Measurements from ENCODE around the gene NKTR. TPM values are rescaled to one million over a fixed set of nuclear protein-coding genes. Genes with fewer than 3 reads are reported as not detected.

Gene NKTR
- total RNA-seq, 1 donor from 2014 or later: 142 TPM

- Mint-ChIP-seq H3K36me3 (ENCODE audit: insufficient read depth) (peaks cover 11% of the 10 kb centered on the region), H3K4me1 (ENCODE audit: low read depth) (peaks cover 13% of the 10 kb centered on the region), H3K27ac (peak overlapping the region; percentile 35), H3K9me3 (ENCODE audit: low read depth) (no peaks in the 10 kb centered on the region), H3K4me3 (ENCODE audit: low read depth) (no peak overlapping the region), H3K27me3 (no peaks in the 10 kb centered on the region)
- no peak for TF ChIP-seq CTCF (IDR thresholded peaks at IDR 0.05; ENCODE audit: unreplicated experiment)
- no peak for DNase-seq (ENCODE audit: low spot score, unreplicated experiment)
Observed at GRCh38 chr3:42649783-42650182, 49.3 kb downstream of the NKTR start.

DNA sequence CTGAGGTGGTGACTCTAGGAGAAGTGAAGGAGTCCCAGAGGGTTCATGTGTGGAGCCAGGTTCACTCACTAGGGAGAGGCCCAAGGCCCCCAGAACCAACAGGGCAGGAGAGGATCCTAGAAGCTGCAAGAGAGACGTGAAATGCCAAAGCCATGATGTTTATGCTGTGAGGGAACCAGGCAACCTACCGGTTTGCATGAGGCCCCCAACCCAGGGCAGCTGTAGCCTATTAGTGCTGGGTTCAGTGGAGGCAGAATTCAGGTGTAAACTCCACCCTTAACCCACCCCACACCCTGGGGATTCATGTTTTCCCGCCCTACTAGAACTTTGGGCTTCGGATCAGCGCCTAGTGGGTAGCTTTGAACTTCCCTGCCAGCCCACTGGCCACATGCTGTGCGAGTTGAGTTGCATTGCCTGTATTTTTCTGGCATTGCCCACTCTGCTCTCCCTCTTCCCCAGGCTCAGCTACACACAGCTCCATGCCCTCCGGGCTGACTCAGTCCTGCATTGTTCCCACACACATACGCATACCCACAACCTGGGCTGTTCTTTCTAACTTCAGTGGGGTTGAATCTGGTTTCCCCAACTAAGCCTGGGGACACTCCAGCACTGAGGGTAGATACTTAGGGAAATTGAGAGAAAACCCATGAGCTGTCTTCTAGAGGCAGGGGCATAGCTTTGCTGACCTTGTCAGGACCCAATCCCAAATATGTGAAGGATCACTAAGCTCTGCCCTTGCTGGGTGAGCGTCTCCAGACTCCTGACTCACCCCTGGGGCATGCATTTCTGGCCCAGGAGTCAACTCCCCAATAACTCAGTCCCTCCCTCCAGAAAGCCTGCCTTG lies 51.0 kb downstream of the NKTR start:
- Mint-ChIP-seq H3K4me1 (ENCODE audit: low read depth) (peaks cover 13% of the 10 kb centered on the region), H3K4me3 (ENCODE audit: low read depth) (peak overlapping the region; percentile 28), H3K27ac (peak overlapping the region; percentile 52), H3K9me3 (ENCODE audit: low read depth) (no peaks in the 10 kb centered on the region), H3K27me3 (no peaks in the 10 kb centered on the region), H3K36me3 (ENCODE audit: insufficient read depth) (peaks cover 9% of the 10 kb centered on the region)
- DNase-seq (ENCODE audit: low spot score, unreplicated experiment): no peak
- no peak for TF ChIP-seq CTCF (IDR thresholded peaks at IDR 0.05; ENCODE audit: unreplicated experiment)

GRCh38 chr3:42652251-42652610 lies 51.7 kb downstream of the NKTR start:
- H3K4me3 Mint-ChIP-seq (ENCODE audit: low read depth): no peak overlapping the region
- H3K27me3 Mint-ChIP-seq: no peaks in the 10 kb centered on the region
- no peaks in the 10 kb centered on the region for H3K9me3 Mint-ChIP-seq (ENCODE audit: low read depth)
- H3K27ac Mint-ChIP-seq: peak overlapping the region; percentile 39
- no peak for TF ChIP-seq CTCF (IDR thresholded peaks at IDR 0.05; ENCODE audit: unreplicated experiment)
- H3K36me3 Mint-ChIP-seq (ENCODE audit: insufficient read depth): peaks cover 7% of the 10 kb centered on the region
- DNase-seq (ENCODE audit: low spot score, unreplicated experiment): no peak
- H3K4me1 Mint-ChIP-seq (ENCODE audit: low read depth): peaks cover 13% of the 10 kb centered on the region

DNA sequence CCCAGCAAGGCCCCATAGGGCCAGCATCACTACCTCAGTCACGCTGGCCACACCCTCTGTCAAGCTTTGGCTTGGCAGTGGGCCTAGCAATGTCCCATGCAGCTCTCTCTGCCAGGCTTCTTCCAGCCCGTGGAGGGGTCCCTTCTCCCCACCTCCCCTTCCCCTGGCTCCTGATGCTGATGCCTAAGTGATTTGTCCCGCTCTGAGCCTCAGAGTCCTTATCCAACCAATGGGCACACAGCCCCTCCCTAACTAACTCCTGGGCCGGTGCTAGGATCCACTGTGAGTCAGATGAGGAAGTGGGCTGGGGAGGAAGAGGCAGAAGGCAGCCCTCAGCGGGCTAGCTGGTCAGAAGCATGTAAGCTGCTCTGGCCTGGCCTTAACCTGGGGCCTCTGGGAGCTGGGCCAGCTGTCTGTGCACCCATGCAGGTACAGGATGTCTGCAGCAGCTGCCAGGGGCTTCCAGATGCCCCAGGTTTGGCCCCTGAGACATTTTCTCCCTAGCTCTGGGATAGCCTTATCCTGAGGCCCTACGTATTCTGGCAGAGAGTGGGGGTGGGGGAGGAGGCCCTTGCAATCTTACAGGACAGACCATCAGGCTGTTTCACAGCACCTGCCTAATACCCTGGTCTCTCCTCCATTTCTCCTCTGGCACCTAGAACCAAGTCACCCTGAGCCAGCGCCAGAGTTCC lies 52.3 kb downstream of the NKTR start:
- Mint-ChIP-seq H3K4me3 (ENCODE audit: low read depth) (peak overlapping the region; percentile 86), H3K27ac (no peak overlapping the region), H3K4me1 (ENCODE audit: low read depth) (peaks cover 13% of the 10 kb centered on the region), H3K9me3 (ENCODE audit: low read depth) (no peaks in the 10 kb centered on the region), H3K27me3 (no peaks in the 10 kb centered on the region), H3K36me3 (ENCODE audit: insufficient read depth) (peaks cover 7% of the 10 kb centered on the region)
- DNase-seq (ENCODE audit: low spot score, unreplicated experiment): no peak
- no peak for TF ChIP-seq CTCF (IDR thresholded peaks at IDR 0.05; ENCODE audit: unreplicated experiment)

- Mint-ChIP-seq H3K36me3 (ENCODE audit: insufficient read depth) (peaks cover 5% of the 10 kb centered on the region), H3K4me3 (ENCODE audit: low read depth) (peak overlapping the region; percentile 86), H3K27ac (no peak overlapping the region), H3K9me3 (ENCODE audit: low read depth) (no peaks in the 10 kb centered on the region), H3K27me3 (no peaks in the 10 kb centered on the region), H3K4me1 (ENCODE audit: low read depth) (peaks cover 13% of the 10 kb centered on the region)
- DNase-seq (ENCODE audit: low spot score, unreplicated experiment): no peak
- TF ChIP-seq CTCF (IDR thresholded peaks at IDR 0.05; ENCODE audit: unreplicated experiment): no peak
Observed at GRCh38 chr3:42653303-42653559, 52.7 kb downstream of the NKTR start.

Data from progenitor cell of endocrine pancreas (in vitro differentiated cells).